ENCODE data around the gene DHRS7. TPM values are rescaled to one million over a fixed set of nuclear protein-coding genes. Genes with fewer than 3 reads are reported as not detected.
"Not testable (repeated sequence)": the region's sequence is repeated elsewhere in the genome, so short reads cannot be mapped to it uniquely, and the experiment has no call there.

Gene DHRS7
- total RNA-seq, 2 donors from 2014 or later: 80.8 to 90.9 TPM

- intact Hi-C loops (cut with DNase I, micrococcal nuclease): no loop called here
- DNase-seq (no peak), ATAC-seq (no peak)
Observed at GRCh38 chr14:60163693-60164092, 1.5 kb downstream of the DHRS7 start.

- intact Hi-C loops (cut with DNase I, micrococcal nuclease): no loop called here
- DNase-seq (no peak), ATAC-seq (no peak)
Observed at GRCh38 chr14:60161196-60162107, 3.7 kb downstream of the DHRS7 start.

- DNase-seq (no peak), ATAC-seq (no peak)
- intact Hi-C loops (cut with DNase I, micrococcal nuclease): no loop called here
Observed at GRCh38 chr14:60160422-60160821, 4.8 kb downstream of the DHRS7 start.

- ATAC-seq (no peak), DNase-seq (no peak)
- intact Hi-C loops (cut with DNase I, micrococcal nuclease): no loop called here
Observed at GRCh38 chr14:60154671-60155070, 10.5 kb downstream of the DHRS7 start.

- intact Hi-C loops (cut with DNase I, micrococcal nuclease): no loop called here
- no peak for DNase-seq
Observed at GRCh38 chr14:60153991-60154390, 11.2 kb downstream of the DHRS7 start.

GRCh38 chr14:60151715-60152114 lies 13.5 kb downstream of the DHRS7 start:
- DNase-seq (peak; percentile 54 to 60), ATAC-seq (peak; percentile 80)
- intact Hi-C loops (cut with DNase I, micrococcal nuclease): no loop called here

More at GRCh38 chr14:60153991-60154390, 11.2 kb downstream of the DHRS7 start:
- ATAC-seq: no peak

- ATAC-seq (no peak), DNase-seq (no peak)
- intact Hi-C loops (cut with DNase I, micrococcal nuclease): no loop called here
Observed at GRCh38 chr14:60134702-60135101, 30.5 kb downstream of the DHRS7 start.

- no peak for ATAC-seq
- no peak for DNase-seq
- intact Hi-C loops (cut with DNase I, micrococcal nuclease): no loop called here
Observed at GRCh38 chr14:60133487-60133886, 31.7 kb downstream of the DHRS7 start.

GRCh38 chr14:60125918-60126317 lies 39.3 kb downstream of the DHRS7 start:
- DNase-seq (no peak), ATAC-seq (no peak)
- intact Hi-C loops (cut with DNase I, micrococcal nuclease): no loop called here

GRCh38 chr14:60116181-60116580 lies 49.0 kb downstream of the DHRS7 start:
- DNase-seq (no peak), ATAC-seq (no peak)
- intact Hi-C loops (cut with DNase I, micrococcal nuclease): no loop called here

- ATAC-seq: no peak
- DNase-seq: no peak
- intact Hi-C loops (cut with DNase I, micrococcal nuclease): no loop called here
Observed at GRCh38 chr14:60114881-60115280, 50.3 kb downstream of the DHRS7 start.

- ATAC-seq: no peak
- no peak for DNase-seq
- intact Hi-C loops (cut with DNase I, micrococcal nuclease): no loop called here
Observed at GRCh38 chr14:60111732-60112131, 53.5 kb downstream of the DHRS7 start.

- intact Hi-C loops (cut with DNase I, micrococcal nuclease): no loop called here
- no peak for DNase-seq
- ATAC-seq: no peak
Observed at GRCh38 chr14:60107477-60107876, 57.7 kb downstream of the DHRS7 start.

- no peak for ATAC-seq
- no peak for DNase-seq
- intact Hi-C loops (cut with DNase I, micrococcal nuclease): no loop called here
Observed at GRCh38 chr14:60106339-60106738, 58.9 kb downstream of the DHRS7 start.

- intact Hi-C loops (cut with DNase I, micrococcal nuclease): no loop called here
- no peak for ATAC-seq
- DNase-seq: no peak
Observed at GRCh38 chr14:60102389-60102788, 62.8 kb downstream of the DHRS7 start.

- DNase-seq: no peak
- intact Hi-C loops (cut with DNase I, micrococcal nuclease): no loop called here
- no peak for ATAC-seq
Observed at GRCh38 chr14:60101786-60102185, 63.4 kb downstream of the DHRS7 start.

GRCh38 chr14:60099855-60100254 lies 65.3 kb downstream of the DHRS7 start:
- intact Hi-C loops (cut with DNase I, micrococcal nuclease); DNase-seq: not testable (repeated sequence)

GRCh38 chr14:60097974-60098373 lies 67.2 kb downstream of the DHRS7 start:
- ATAC-seq: no peak
- intact Hi-C loops (cut with DNase I, micrococcal nuclease): no loop called here
- no peak for DNase-seq

More at GRCh38 chr14:60099855-60100254, 65.3 kb downstream of the DHRS7 start:
- ATAC-seq: not testable (repeated sequence)

- intact Hi-C loops (cut with DNase I, micrococcal nuclease): no loop called here
- ATAC-seq: peak; percentile 14
- no peak for DNase-seq
Observed at GRCh38 chr14:60095781-60096450, 69.3 kb downstream of the DHRS7 start.

- DNase-seq (no peak), ATAC-seq (no peak)
- intact Hi-C loops (cut with DNase I, micrococcal nuclease): no loop called here
Observed at GRCh38 chr14:60095231-60095630, 70.0 kb downstream of the DHRS7 start.
